Measurements from ENCODE around the gene ATRN.

DNA sequence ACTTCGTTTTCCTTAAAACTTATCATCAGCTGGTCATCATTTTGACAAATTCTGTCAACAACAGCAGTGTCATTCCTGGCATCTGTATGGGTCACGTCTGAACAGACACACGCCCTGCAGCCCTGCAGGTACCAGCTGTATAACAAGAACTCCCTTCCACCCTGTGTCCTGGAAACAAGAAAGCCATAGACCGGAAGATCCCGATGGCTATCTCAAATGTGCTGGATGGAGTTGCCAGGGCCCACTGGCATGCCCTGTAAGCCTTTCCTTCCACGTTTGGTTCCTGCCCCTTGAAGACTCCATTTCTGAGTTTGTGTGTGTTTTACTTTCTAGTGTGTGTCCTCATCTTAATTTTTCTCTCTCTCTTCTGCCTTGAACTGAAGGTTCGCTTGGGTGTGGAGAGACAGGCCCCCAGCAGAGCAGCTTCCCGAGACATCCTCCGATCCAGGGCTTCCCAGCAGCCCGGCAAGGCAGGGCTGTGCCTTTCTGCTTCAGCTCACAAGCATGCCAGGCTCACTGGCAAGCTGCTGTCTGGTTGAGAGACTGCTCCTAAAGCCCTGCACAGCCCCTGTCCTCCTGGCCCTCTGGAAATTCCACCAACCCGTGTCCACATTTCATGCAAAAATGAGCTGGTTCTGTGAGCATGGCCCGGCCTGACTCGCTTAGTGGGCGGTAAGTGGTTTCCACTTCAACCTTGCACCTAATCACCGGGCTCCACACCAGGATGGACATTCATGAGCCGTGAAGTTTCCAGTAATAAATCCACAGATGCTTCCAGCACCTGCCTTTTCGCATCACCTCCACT lies 183.7 kb downstream of the ATRN start:
- TF ChIP-seq SP1 (IDR thresholded peaks at IDR 0.05) (no peak), ELF4 (IDR thresholded peaks at IDR 0.05) (no peak), CTBP1 (IDR thresholded peaks at IDR 0.05; ENCODE audit: borderline replicate concordance) (no peak), L3MBTL2 (conservative IDR thresholded peaks at IDR 0.05) (no peak), FOXK2 (IDR thresholded peaks at IDR 0.05) (no peak), SUZ12 (IDR thresholded peaks at IDR 0.05) (no peak), FOXA1 (IDR thresholded peaks at IDR 0.05) (no peak)
